HTR-8/SVneo (cell line): ENCODE measurements around the gene PRR12.
A peak's percentile ranks its signal among the peaks of the same experiment; 100 is the strongest.

Experiments
- DNase-seq: peaks from one replicate; pipeline ENCODE4 v3.0.0; 2011; ENCODE audit warnings: low spot score, mixed read lengths; ENCODE audit not compliant: insufficient read length
- FAIRE-seq: peaks from 2 replicates; lab custom pipeline; 2011; peaks lifted over from hg19 to GRCh38; lab: Jason Lieb, UNC

The PRR12 gene

GRCh38 chr19:49640113-49640898 is 49.3 kb downstream of the PRR12 start, which contains the start of gene RRAS:
Gene RRAS, minus strand, starts transcription at chr19:49640143. Its CDS starts 45 bp downstream, at chr19:49640098.
- DNase-seq (peak; percentile 95), FAIRE-seq (peak; percentile 97)

DNA sequence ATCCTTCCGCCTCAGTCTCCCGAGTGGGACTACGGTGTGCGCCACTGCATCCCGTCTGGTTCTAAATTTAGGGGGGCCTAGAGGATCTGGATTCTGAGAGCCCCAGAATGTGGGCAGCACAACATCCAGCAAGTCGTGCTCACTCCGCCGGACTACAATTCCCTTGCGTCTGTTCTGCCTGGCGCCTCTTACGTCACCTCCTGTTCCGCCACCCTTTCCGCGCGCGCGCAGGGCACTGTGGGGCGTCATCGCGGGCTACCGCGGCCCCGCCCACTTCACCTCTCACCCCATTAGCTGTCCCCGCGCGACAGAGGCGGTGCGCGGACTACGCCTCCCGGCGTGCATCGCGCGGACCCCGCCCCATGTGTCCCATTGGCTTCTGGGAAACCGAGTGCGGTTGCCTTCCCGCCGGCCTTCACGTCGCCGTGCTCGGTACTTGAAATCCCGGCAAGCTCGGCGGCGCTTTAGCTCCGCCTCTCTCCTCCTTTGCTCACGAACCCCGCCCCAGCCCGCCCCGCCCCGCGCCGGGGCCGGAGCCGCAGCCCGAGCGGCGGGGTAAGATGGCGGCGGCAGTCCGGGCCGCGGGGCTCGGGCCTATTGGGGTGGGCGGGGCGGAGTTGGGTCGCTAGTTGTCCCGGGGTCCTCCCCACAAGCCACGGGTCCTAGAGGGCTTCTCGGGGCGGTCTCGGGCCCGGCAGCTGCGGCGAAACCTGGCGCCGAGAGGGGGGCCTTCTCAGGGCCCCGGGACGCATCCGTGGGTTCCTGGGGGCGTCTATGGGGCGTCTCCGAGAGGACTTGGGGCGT is 50.9 kb downstream of the PRR12 start, which contains the start of gene SCAF1:
Gene SCAF1, plus strand, starts transcription at position 522 of the 804 bp plus-strand sequence. CDS start 2,818 bp downstream, outside the sequence.
- DNase-seq = peak; percentile 89
- peak; percentile 99 for FAIRE-seq

DNA sequence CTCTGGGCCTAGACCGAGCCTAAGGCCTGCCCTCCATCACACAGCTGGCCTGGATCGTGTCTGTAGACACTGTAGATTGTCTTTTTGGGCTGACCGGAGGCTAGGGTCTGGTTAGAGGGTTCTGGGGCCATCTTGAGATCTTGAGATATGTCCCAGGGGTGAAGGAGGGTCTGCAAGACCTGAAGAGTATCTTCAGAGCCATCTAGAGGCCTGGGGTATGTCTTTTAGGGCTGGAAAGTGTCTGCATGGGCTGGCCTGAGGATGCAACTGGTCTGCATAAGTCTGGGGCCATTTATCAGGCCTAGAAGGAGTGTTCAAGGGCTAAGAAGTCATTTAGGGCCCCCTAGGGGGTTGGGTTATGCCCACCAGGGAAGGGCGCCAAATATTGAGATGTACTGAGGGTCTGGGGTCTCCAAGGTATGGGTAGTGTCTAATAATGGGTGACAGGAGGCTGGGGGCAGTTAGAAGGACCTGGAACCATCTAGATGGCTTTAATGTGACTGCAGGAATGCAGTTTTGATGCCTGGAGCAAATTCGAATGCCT is 51.6 kb downstream of the PRR12 start:
- DNase-seq = no peak
- no peak for FAIRE-seq

DNA sequence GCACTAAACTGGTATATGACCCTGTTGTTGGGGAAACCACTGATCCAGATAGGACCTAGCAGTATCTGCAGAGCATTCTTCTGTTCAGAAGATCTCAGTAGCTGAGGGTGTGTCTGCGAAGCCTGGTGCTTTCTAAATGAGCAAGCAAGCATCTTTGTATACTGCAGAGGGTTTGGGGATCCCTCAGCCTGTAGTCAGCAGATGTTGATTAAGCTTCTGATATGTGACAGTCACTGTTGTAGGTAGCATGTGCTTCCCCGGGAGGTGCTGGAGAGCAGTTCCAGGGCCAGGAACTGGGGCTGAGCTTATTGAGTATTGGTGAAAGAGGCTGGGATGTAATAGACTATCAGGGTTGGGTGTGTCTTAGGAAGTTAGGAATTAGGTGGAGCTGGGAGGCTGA is 52.5 kb downstream of the PRR12 start:
- FAIRE-seq (no peak), DNase-seq (no peak)

DNA sequence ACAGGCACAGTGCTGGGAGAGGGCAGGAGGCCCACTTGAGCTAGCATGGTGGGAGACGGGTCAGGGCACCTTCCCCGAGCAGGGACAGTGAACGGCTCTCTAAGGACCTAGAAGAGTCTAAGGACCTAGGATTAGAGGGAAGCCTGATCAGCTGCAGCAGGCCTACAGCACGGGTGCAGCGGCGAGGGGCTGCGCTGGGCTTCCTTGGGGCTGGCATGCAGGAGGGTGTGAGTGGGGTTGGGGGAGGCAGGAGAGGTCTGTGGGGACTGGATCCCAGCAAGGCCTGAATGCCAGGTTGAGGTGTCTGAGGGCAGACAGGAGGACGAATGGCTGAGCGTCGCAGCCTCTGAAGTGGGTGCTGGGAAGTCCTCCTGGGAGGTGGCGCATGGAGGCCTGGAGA is 54.6 kb downstream of the PRR12 start:
- FAIRE-seq (no peak), DNase-seq (no peak)

DNA sequence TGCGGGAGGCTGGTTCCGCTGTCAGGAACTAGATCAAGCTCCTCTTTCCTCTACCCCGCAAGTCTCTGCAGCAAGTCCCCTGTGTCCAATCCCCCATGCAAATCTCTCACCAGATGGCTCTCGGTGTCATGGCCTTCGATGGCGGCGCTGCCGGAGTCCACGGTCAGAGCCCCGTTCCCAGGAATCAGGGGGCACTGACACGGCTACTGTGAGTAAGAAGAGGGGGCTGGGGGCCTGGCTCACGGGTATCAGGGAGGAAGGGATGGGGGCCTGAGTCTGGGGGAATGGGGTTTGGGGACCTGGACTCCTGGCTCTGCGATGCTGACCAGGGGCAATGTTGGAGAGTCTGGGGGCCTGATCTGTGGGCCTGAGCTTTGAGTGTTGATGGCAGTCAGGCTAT is 55.0 kb downstream of the PRR12 start:
- DNase-seq = no peak
- FAIRE-seq = no peak

GRCh38 chr19:49646586-49646985 is 55.6 kb downstream of the PRR12 start:
- no peak for FAIRE-seq
- no peak for DNase-seq

GRCh38 chr19:49651029-49651819 is 60.2 kb downstream of the PRR12 start:
- FAIRE-seq (no peak), DNase-seq (no peak)

DNA sequence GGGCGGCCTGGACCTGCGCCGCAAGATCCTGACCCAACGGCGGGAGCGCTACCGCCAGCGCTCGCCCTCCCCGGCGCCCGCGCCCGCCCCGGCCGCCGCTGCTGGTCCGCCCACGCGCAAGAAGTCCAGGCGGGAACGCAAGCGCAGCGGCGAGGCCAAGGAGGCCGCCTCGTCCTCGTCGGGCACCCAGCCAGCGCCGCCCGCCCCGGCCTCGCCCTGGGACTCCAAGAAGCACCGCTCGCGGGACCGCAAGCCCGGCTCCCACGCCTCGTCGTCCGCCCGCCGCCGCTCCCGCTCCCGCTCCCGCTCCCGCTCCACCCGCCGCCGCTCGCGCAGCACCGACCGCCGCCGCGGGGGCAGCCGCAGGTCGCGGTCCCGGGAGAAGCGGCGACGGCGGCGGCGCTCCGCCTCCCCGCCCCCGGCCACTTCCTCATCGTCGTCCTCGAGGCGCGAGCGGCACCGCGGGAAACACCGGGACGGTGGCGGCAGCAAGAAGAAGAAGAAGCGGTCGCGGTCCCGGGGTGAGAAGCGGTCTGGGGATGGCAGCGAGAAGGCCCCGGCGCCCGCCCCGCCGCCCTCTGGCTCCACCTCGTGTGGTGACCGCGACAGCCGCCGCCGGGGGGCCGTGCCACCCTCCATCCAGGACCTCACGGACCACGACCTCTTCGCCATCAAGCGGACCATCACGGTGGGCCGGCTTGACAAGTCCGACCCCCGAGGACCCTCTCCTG is 61.0 kb downstream of the PRR12 start:
- no peak for FAIRE-seq
- no peak for DNase-seq

- DNase-seq (no peak), FAIRE-seq (no peak)
Observed at GRCh38 chr19:49652551-49653465, 61.8 kb downstream of the PRR12 start.

DNA sequence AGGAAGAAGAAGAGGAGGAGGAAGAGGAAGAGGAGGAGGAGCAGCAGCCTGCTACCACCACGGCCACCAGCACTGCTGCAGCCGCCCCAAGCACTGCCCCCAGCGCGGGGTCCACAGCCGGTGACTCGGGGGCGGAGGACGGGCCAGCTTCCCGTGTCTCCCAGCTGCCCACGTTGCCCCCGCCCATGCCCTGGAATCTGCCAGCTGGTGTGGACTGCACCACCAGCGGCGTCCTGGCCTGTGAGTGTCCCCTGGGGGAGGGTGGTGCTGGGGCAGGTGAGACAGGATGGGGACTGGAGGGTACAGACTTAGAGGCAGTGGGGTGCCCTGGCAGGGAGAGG is 62.5 kb downstream of the PRR12 start:
- DNase-seq (no peak), FAIRE-seq (no peak)

GRCh38 chr19:49654581-49654980 is 63.6 kb downstream of the PRR12 start:
- no peak for FAIRE-seq
- no peak for DNase-seq

DNA sequence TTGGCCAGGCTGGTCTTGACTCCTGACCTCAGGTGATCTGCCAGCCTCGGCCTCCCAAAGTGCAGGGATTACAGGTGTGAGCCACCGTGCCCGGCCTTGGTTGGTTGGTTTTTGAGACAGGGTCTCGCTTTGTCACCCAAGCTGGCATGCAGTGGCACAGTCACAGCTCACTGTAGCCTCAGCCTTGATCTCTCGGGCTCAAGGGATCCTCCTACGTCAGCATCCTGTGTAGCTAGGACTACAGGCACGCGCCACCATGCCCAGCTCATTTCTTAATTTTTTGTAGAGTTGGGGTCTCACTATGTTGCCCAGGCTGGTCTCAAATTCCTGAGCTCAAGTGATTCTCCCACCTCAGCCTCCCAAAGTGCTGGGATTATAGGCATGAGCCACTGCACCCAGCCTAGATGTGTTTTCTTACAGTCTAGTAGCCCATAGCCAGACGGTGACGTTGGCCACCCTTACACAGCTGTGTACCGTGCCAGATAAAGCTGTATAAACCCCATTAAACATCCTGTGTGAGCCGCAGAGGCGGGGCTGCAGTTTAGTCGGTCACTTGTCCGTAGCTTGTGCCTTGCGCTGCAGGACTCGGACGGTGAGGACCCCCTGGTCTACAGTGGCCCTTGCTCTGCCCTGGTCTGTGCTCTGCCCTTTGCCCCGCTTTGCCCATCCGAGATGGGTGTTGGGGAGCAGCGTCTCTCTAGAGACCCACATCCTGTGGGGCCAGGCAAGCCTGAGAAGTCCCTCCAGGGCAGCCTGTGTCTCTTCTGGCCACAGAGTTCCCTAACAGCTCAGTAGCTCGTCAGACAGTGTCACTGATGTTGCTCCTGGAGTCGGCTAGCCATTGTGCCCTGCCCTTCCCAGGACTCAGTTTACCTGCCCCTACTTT is 64.8 kb downstream of the PRR12 start:
- FAIRE-seq (no peak), DNase-seq (no peak)

- DNase-seq = no peak
- no peak for FAIRE-seq
Observed at GRCh38 chr19:49656456-49657109, 65.6 kb downstream of the PRR12 start.

- FAIRE-seq (no peak), DNase-seq (no peak)
Observed at GRCh38 chr19:49657493-49658138, 66.6 kb downstream of the PRR12 start.

DNA sequence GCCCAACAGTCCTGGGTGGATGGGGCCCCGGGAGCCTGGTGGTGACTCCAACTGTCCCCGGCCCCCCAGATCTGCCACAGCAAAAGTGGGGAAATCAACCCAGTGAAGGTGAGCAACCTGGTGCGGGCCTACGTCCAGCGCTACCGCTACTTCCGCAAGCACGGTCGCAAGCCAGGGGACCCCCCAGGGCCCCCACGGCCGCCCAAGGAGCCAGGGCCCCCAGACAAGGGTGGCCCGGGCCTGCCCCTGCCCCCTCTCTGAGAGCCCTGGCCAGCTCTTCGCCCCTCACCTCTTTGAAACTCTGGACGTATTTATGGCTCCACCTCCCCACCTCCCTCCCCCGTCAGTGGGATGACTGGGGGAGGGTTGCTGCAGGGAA is 67.1 kb downstream of the PRR12 start:
- DNase-seq (no peak), FAIRE-seq (no peak)
